ENCODE measurements around the gene CD99L2. TPM values are rescaled to one million over a fixed set of nuclear protein-coding genes. Genes with fewer than 3 reads are reported as not detected.

Gene CD99L2
- total RNA-seq, 1 experiment from 2014 or later, result 7.3 TPM

DNA sequence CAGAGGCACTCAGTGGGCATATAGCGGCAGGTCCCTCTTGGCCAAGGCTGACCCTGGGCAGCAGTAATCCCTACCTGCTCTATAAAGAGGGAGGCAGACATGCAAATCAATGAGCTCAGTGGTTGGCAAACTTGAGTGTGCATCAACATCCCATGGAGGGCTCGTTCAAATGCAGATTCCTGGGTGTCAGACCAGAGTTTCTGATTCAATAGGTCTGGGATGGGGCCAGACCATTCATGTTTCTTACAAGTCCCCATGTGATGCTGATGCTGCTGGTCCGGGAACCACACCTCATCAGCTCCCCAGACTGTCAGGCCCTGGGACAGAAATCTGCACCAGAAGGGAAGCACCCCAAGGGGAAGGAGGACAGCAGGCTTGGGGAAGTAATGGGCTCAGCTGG is 45.8 kb upstream of the CD99L2 start:
- Histone ChIP-seq H3K18ac (ENCODE audit: insufficient read length, low read depth, low read length) (no peak overlapping the region), H2BK120ac (ENCODE audit: low read depth, low read length, poor library complexity, severe bottlenecking) (no peak overlapping the region), H3K23me2 (ENCODE audit: insufficient read length, low read depth, low read length, poor library complexity, severe bottlenecking) (no peaks in the 10 kb centered on the region), H3K9ac (ENCODE audit: extremely low read depth, insufficient read length, low read length) (no peak overlapping the region), H3K14ac (ENCODE audit: insufficient read depth, low read length) (no peak overlapping the region), H3K79me2 (ENCODE audit: insufficient read depth, low read length) (no peaks in the 10 kb centered on the region), H4K5ac (ENCODE audit: insufficient read length, low read depth, low read length) (no peak overlapping the region), H3K56ac (ENCODE audit: insufficient read length, low read depth, low read length) (no peak overlapping the region), H2AFZ (ENCODE audit: low read length) (no peak overlapping the region), H2BK15ac (ENCODE audit: low read depth, low read length) (no peak overlapping the region), H2BK12ac (ENCODE audit: insufficient read length, low read depth, low read length) (no peak overlapping the region), H3K9me3 (ENCODE audit: control insufficient read depth, low read depth, low read length) (no peaks in the 10 kb centered on the region), H4K91ac (ENCODE audit: insufficient read length, low read depth, low read length) (no peak overlapping the region), H3K27me3 (ENCODE audit: insufficient read depth, low read length) (no peaks in the 10 kb centered on the region), H3K4me1 (ENCODE audit: insufficient read depth, low read length) (peaks cover 2% of the 10 kb centered on the region; the same call in 1 of the 2 replicates), H3T11ph (ENCODE audit: low read length) (no peak overlapping the region), H3K4me2 (ENCODE audit: insufficient read depth, insufficient read length, low read length) (no peak overlapping the region), H3K23ac (ENCODE audit: insufficient read length, low read depth, low read length) (no peak overlapping the region), H2BK20ac (ENCODE audit: low read depth, low read length, poor library complexity, severe bottlenecking) (no peak overlapping the region), H4K8ac (replicated peaks; ENCODE audit: insufficient read length, low read depth, low read length) (no peak overlapping the region), H2AK5ac (ENCODE audit: insufficient read length, low read length) (no peak overlapping the region), H3K79me1 (ENCODE audit: insufficient read depth, low read depth, low read length, poor library complexity, severe bottlenecking) (no peaks in the 10 kb centered on the region), H3K27ac (ENCODE audit: insufficient read length, low read depth, low read length) (no peak overlapping the region), H4K20me1 (ENCODE audit: control insufficient read depth, insufficient read depth, insufficient read length) (peaks cover 2% of the 10 kb centered on the region), H3K4ac (ENCODE audit: low read depth, low read length) (no peak overlapping the region), H2BK5ac (ENCODE audit: insufficient read length, low read length) (no peak overlapping the region)
- Mint-ChIP-seq H3K27ac (no peak overlapping the region), H3K4me1 (peaks cover 18 to 23% of the 10 kb centered on the region in 2 experiments), H3K36me3 (ENCODE audit: insufficient read depth in 1 of 3, low read depth in 3 of 3) (peaks cover 0 to 3% (median 3%) of the 10 kb centered on the region in 3 experiments; a peak in 2 of 7 replicates), H3K27me3 (ENCODE audit: low read depth) (peaks cover 19% of the 10 kb centered on the region), H3K4me3 (no peak overlapping the region), H3K9me3 (peaks cover 53 to 71% of the 10 kb centered on the region in 2 experiments)
- TF ChIP-seq, protein P1, sequence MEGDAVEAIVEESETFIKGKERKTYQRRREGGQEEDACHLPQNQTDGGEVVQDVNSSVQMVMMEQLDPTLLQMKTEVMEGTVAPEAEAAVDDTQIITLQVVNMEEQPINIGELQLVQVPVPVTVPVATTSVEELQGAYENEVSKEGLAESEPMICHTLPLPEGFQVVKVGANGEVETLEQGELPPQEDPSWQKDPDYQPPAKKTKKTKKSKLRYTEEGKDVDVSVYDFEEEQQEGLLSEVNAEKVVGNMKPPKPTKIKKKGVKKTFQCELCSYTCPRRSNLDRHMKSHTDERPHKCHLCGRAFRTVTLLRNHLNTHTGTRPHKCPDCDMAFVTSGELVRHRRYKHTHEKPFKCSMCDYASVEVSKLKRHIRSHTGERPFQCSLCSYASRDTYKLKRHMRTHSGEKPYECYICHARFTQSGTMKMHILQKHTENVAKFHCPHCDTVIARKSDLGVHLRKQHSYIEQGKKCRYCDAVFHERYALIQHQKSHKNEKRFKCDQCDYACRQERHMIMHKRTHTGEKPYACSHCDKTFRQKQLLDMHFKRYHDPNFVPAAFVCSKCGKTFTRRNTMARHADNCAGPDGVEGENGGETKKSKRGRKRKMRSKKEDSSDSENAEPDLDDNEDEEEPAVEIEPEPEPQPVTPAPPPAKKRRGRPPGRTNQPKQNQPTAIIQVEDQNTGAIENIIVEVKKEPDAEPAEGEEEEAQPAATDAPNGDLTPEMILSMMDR (conservative IDR thresholded peaks at IDR 0.05), result no peak
- DNase-seq, result no peak
- no CpG with 5 or more reads among the region's 3 CpGs for WGBS (ENCODE audit: extremely low coverage, insufficient read length, low lambda C conversion rate)
